NB4 (cell line): ENCODE results near the gene LAG3.

ENCODE experiments used
- CTCF ChIP-seq: IDR thresholded peaks from one replicate; pipeline ENCODE4 v1.5.1; 2012; ENCODE audit warnings: low read depth, low read length
- POLR2A ChIP-seq: IDR thresholded peaks from 2 replicates; pipeline ENCODE4 v1.6.1; 2011; ENCODE audit warnings: mild to moderate bottlenecking; ENCODE audit not compliant: insufficient read length; ENCODE audit errors: extremely low read depth

DNA sequence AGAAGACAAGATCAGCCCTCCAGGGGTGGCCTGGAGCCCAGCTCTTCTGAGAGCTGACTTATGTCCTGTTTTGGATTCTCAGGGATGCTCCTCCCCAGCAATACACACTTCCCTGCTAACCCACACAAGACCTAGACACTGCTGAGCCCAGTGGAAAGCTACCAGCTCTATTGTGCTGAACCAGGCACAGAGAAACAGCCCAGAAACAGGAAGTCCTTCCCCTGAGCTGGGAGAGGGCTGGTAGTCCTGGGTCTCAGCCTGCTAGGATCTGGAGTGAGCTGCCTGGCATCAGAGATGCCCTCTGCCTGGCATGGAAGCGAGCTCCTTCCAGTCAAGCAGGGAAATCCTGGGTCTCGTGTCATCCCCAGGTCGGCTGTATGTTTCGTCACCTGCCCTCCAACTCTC, 1.2 kb upstream of the LAG3 start:
- TF ChIP-seq CTCF (no peak), POLR2A (no peak)
